GM12872 (cell line): ENCODE results near the gene CADM1.

ENCODE experiments used
- CTCF ChIP-seq: IDR thresholded peaks from 3 replicates; pipeline ENCODE4 v1.5.1; 2011; ENCODE audit warnings: low read depth, mild to moderate bottlenecking, low read length, moderate library complexity; ENCODE audit not compliant: insufficient read depth

Gene CADM1

GRCh38 chr11:115423728-115424459, 80.3 kb downstream of the CADM1 start:
- no peak for TF ChIP-seq CTCF

GRCh38 chr11:115421992-115422689, 82.1 kb downstream of the CADM1 start:
- TF ChIP-seq CTCF = no peak

GRCh38 chr11:115421352-115421991, 82.7 kb downstream of the CADM1 start:
- no peak for TF ChIP-seq CTCF

- no peak for TF ChIP-seq CTCF
Measured at GRCh38 chr11:115420505-115420904, 83.7 kb downstream of the CADM1 start.

GRCh38 chr11:115418626-115419025, 85.6 kb downstream of the CADM1 start:
- TF ChIP-seq CTCF = no peak

GRCh38 chr11:115418081-115418480, 86.1 kb downstream of the CADM1 start:
- TF ChIP-seq CTCF = no peak

DNA sequence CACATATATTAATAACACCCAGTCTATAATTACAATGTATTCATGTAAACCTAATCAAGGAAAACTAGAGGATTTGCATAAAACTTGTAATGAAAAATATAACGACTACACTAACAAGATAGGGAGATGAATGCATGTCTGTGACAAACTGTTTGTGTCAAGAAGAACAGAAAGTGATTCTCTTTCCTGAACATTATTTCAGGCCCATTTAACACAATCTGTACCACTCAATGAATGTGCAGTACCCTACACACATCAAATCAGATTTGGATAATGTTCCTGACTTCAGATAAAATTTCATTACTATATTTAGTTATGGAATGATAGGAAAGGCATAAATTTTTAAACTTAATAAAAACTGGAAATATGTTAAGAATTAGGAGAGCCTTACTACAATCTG, 93.1 kb downstream of the CADM1 start:
- TF ChIP-seq CTCF = no peak
